Activated CD4-positive, alpha-beta T cell treated with anti-CD3 and anti-CD28 coated beads, Interleukin-2, amount 50 U/mL, for 4 hours (primary cell): ENCODE measurements around the gene ACOT7.

Experiments
- DNase-seq, 2 experiments: peaks; one replicate each; pipeline ENCODE4 v3.0.0-alpha.2; 2020

ACOT7 gene

DNA sequence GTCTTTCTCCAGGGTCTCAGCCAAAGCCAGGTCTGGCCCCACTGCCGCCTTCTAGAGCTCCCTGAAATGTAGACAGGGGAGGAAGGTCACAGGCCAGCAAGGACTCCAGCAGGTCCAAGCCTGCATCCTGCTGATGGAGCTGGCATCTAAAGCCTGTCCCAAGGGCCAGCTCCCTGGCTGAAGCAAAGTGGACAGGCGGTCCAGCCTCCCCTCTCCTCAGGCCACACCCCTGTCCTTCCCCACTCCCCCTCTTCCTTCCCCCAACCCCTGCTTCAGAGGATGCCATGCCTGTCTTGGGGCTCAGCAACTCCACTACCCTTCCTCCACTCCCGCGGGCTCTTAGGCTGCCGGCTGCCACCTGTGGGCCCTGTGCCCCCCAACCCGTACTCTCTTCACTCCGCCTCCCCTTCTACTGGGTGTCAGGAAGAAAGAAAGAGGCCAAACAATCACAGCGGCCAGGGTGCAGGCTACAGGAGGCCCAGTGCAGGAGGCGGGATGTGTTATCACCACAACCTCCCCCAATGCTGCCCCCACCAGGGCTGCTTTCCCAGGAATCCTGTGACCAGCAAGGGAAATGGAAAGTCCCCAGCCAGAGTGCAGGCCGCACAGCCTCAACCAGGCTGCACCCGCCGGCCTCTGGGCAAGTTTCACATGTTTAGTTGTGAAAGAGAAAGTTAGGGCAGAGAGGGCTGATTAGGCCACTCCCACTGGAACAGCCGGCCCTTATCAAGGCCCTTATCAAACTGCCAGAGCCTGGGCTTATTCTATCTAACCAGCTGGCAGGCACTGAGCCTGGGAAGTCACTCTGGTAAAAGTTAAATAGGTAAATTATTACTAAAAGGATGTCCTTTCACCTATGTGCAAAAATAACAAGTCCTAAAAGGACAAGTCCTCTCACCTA, 34.1 kb downstream of the ACOT7 start:
- DNase-seq: peak; percentile 31 to 50

- DNase-seq: no peak
Measured at GRCh38 chr1:6358757-6359201, 34.8 kb downstream of the ACOT7 start.

GRCh38 chr1:6358144-6358624, 35.4 kb downstream of the ACOT7 start:
- DNase-seq: no peak

GRCh38 chr1:6357243-6357936, 36.2 kb downstream of the ACOT7 start:
- no peak for DNase-seq

DNA sequence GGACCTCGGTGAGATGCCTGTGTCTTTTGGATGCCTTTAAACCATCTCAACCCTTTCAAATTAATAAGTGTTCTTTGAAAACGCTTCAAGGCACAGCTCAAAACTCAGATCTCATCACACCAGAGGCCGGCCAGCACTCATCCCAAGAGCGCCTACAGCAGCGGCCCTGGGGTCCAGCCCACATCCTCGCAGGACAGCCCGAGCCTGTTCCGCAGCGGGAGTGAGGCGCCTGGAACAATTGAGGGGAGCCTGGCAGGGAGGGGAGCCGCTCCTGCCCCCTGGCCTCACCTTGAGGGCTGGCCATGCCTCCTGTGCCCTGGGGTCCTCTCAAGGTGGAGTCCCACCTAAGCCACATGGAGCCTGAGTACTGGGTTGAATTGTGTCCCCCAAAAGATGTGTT, 37.9 kb downstream of the ACOT7 start:
- no peak for DNase-seq

DNA sequence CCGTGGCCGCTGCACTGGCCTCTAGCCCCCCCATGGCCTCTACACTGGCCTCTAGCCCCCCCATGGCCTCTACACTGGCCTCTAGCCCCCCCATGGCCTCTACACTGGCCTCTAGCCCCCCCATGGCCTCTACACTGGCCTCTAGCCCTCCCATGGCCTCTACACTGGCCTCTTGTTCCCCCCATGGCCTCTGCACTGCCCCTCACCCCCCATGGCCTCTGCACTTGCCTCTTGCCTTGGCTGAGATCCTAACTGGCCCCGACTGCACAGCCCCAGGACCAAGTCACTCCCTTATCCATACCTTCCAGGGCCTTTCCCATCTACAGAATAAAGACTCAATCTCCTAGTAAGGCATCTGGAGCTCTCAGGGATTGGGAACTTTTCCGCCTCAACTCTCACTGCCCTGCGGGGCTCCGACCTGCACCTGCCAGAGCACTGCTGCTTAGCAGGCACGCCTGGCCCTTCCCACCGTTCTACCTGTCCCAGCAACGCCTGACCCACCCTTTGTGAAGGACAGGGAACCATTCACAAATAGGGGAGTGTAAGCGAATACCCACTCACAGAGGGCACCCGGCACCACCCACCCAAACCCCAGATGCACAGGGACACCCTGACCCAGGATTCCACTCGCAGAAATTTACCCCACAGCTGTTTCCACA, 38.8 kb downstream of the ACOT7 start:
- DNase-seq: no peak

DNA sequence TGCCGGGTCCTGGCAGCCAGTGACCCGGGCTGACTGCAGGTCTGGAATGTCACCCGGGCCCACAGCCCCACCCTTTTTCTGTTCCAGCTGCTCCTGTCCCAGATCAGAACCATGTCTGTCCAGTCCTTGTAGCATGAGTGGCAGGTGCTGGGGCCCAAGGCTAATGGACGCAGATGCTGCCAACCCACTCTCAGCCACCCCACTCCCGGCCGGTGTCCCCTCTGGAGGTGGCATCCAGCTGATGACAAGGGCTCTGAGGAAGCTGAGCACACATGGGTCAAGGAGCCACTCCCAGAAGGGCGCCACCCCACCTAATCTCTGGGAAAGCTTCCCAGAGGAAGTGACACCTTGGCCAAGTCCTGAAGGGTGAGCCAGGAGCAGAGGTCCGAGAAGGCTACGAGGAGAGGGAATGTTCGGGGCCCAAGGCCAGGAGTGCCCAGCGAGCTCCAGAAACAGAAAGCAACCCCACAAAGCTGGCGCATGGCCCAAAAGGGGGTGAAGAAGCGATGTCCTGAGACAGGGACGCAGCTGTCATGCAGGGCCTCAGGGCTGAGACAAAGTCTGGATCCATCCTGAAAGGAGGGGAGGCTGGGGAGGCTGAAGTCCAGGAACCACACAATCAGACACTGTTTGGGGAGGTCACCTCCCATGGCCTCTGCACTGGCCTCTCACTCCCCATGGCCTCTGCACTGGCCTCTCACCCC, 39.5 kb downstream of the ACOT7 start:
- no peak for DNase-seq

DNA sequence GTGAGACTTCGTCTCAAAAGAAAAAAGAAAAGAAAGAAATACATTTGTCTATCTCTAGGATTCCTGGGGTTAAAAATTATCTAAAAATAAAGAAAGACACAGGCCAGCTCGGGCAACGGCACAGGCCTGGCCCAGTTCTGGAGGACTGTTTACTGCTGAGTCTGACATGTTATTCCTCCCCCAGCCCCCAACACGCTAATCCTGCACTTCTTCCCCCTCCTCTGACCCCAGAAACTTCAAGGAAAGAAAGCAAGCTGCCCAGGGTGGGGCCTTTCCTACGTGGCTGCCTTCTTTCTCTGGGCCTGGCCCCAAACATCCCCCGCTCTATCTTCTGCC, 40.0 kb downstream of the ACOT7 start:
- no peak for DNase-seq

DNA sequence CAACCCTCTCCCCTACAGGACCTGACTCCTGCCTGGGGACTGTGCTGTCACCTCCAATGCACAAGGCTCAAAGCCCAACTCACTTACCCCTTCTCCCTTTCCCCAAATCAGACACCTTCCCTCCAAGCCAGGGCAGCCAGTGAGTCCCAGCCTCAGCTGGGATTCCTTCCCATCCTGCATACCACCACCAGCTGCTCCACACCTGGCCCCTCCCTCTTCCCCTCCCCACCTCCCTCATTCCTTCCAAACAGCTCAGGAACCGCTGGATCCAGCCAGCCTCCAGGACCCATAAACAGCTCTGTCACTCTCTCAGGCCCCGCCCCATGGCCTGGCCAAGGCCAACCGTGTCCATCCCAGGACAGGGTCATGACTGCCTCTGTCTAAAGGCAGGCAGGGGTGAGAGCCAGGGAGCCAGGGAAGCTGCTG, 41.4 kb downstream of the ACOT7 start:
- DNase-seq: no peak

DNA sequence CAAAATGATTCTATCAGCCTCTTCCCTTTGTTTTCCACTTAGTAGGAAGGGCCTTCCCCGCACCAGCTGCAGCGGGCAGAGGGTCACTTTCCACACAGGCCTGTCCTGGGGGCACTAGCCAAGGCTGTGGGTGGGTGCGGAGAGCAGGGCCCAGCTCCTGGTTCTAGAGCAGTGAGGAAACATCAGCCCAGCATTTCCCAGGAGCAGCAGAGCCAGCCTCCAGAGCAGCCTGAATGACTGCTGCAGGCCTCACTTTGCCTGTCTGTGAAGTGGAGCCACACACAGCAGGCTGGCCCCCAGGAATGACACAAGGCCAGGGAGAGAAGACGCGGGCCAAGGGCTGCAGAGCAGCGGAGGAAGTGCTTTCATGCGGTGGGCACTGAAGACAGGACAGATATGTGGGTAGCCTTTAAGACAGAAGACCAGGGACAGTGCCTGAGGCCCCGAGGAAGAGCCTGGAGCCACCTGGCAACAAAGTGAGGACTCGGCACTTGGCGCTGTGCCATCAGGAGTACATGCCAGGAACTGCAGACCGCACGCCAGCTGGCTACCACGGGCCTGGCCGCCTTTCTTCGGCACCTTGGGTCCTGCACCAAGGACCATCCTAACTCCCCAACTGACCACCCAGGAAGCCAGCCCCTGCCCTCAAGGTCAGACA, 42.0 kb downstream of the ACOT7 start:
- no peak for DNase-seq

DNA sequence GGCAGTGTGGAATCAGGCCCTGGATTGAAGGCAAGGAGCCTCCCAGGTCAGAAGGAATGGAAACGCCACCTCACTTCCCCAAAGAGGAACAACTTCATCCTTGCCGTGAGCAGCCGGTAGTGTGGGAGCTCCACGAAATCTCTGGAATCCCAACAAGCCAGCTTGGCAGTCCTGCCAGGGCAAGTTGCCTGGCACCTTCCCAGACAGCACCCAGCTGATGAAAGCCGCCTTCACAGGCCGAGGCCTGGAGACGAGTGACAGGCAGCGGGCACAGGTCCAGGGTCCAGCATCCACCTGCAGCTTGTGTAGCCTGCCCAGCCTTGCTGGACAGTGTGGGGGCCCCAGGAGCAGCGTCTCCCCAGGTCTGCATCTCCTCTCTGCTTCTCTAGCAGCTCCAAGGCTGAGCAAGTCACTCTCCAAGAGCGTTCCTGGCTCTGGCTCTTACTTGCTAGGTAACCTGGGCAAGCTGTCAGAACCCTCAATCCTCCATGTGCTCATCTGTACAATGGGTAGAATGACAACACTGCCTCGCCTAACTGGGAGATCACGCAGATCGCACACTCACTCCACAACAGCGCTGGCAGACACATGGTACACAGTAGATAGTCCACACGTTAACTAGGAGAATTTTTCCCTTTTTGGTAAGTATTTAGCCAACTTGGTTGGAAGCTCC, 43.0 kb downstream of the ACOT7 start:
- DNase-seq: no peak

DNA sequence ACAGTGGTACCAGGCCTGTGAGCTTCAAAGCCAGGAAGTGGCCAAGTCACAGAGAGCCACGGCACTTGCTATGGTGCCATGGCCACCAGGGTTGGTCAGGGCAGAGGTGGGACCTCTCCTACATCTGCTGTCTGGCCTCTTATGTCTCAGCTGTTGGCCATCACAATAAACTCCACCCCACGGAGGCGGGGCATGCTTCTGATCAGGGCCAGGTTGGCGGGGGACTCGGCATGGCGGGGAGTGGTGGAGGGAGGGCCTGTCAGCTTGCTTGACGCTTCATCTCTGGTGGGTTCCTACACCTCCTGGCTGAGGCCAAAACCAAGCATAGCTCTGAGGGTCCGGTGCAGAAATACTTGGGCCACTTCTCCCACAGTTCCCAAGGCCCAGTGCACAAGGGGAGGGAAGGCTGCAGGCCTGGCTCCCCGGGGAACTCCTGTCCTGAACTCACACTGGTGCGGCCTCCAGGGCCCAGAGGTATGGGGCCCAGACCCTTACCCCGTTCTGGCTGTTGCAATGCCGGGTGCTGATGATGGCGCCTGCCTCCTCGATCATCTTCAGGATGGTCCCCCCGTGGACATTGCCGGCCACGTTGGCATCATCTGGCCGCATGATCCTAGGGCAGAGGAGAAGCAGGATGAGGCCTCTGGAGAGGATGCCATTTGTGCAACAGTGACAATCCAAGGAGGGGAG, 44.2 kb downstream of the ACOT7 start:
- DNase-seq: no peak

- DNase-seq: peak; percentile 18 to 25
Measured at GRCh38 chr1:6348511-6349191, 44.9 kb downstream of the ACOT7 start.

DNA sequence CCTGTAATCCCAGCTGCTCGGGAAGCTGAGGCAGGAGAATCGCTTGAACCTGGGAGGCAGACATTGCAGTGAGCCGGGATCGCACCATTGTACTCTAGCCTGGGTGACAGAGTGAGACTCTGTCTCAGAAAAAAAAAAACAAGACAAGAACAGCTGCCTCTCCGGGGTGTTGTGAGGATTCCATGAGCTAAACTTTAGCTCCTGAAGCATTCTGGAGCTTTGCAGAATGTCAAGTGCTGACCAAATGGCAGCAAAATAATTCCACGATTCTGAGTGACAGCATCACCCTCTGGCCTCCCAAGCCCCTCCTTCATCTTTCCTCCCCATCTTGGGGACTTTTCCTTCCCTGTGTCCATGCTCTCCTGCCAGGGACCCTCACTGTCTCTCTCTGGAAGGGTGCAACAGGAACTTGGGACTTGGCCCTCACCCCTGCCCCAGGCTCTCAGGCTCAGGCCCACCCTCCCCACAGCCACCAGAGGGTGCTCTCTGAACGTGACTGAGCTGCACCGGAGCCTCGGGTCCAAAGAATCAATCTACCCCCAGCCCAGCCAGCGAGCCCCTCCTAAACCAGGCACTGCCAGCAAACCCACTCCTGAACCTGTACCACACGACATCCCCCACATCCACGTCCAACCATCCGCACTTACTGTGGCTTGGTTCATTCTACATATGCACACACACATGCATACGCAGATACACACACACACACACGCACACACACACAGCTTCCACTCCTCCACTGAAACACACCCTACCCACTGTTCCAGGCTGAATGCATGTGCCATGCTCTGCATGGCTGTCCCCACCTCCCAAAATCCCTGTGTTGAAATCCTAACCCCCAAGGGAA, 45.7 kb downstream of the ACOT7 start:
- DNase-seq: peak; percentile 66 to 68

DNA sequence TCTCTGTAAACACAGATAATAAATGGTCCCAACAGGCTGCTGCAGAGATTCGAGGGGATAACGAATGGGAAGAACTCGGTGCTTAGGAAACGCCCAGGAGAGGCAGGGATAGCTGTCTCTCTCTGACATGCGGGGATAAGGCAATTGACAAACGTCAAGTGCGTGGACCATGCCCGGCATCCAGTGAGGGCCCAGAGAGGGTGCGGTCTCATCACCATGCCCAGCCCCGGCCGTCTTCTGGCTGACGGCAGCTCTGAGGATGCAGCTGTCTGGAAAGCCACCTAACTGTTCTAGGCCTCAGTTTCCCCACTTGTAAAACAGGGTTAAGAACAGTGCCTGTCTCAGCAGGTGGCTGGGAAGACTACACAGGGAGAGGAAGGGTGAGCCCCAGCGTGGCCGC, 48.1 kb downstream of the ACOT7 start:
- DNase-seq: no peak

GRCh38 chr1:6345009-6345408, 48.6 kb downstream of the ACOT7 start:
- no peak for DNase-seq

DNA sequence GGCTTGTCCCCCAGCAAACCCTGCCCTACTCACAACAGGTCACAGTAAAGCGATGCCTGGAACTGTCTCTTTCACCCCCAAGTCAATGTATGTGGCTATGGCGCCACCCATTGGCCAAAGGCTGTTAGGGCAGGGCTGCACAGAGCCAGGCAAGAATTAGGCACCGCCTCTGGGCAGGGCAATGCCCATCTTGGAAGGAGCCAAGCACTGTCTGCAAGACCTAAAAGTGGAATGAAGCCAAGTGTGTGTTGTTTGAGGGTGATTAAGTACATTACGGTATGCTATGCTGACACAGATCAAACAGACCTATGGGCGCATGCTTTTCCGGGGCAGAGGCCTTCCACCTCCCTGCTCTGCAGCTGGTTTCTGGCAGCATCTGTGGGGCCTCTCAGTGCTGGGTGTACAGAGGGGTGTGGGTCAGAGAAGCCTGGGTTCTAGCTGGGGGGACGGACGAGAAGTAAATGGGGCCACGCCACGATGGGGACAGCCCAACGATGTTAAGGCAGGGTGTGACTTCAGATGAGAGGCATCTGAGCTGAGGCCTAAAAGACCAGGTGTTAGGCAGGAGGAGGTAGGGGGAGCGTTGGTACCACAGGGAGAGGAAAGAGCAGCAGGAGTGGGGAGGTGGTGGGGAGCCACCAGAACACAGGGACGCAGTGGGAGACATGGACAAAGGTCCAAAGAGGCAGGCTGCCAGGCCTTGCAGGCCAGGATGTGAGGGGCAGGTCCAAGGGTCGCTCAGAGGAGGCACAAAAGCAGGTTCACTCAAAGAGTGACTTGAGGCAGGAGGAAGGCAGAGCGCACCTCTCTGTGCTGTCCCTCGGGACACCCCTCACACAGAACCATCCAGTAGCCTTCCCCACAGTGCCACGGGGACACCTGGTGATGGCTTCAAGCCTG, 49.8 kb downstream of the ACOT7 start:
- peak; percentile 43 to 45 for DNase-seq

DNA sequence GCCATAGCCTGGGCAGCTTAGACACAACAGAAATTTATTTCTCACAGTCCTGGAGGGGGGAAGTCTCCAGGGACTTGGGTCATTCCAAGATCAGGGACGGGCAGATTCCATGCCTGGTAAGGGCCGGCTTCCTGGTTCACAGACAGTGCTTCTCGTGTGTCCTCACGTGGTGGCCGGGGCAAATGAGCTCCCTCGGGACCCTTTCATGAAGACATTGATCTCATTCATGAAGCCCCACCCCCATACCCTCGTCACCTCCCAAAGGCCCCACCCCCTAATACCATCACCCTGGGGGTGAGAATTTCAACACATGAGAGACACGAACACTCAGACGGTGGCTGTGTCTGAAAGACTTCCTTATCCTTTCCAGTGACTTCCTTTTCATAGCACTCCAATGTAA, 51.5 kb downstream of the ACOT7 start:
- no peak for DNase-seq

GRCh38 chr1:6338695-6339094, 54.9 kb downstream of the ACOT7 start:
- DNase-seq: no peak
